Measurements from ENCODE around the gene SMYD3. TPM values are rescaled to one million over a fixed set of nuclear protein-coding genes. Genes with fewer than 3 reads are reported as not detected.

Gene SMYD3
- total RNA-seq, 1 experiment from 2014 or later: 17.4 TPM

GRCh38 chr1:245788269-245788668 is 718.8 kb downstream of the SMYD3 start:
- TF ChIP-seq TCF7L2 (IDR thresholded peaks at IDR 0.05; ENCODE audit: low read depth, low read length): no peak
- TF ChIP-seq CTCF (IDR thresholded peaks at IDR 0.05): no peak
- no peak for TF ChIP-seq POLR2AphosphoS5 (IDR thresholded peaks at IDR 0.05; ENCODE audit: low read depth, low read length)
- no peak for TF ChIP-seq SIN3A (IDR thresholded peaks at IDR 0.05; ENCODE audit: borderline replicate concordance, insufficient read depth, low read depth, low read length)
- TF ChIP-seq REST (IDR thresholded peaks at IDR 0.05; ENCODE audit: insufficient read depth in 1 of 2, low read depth in 2 of 2, low read length in 1 of 2): no peak
- in situ Hi-C loops (cut with HindIII; ENCODE audit: low pct_unique_long_range_greater_than_20kb, low sequenced_read_pairs) (no loop called here), intact Hi-C loops (cut with micrococcal nuclease; ENCODE audit: unreplicated experiment) (no loop called here)
- Histone ChIP-seq H3K36me3 (ENCODE audit: control insufficient read depth, insufficient read depth, low read length) (no peaks in the 10 kb centered on the region), H3K4me1 (ENCODE audit: control insufficient read depth, insufficient read depth, low read length) (no peaks in the 10 kb centered on the region), H3K27me3 (ENCODE audit: control insufficient read depth, insufficient read depth, low read length) (no peaks in the 10 kb centered on the region), H3K27ac (ENCODE audit: low read length) (no peak overlapping the region), H3K4me3 (ENCODE audit: low read depth in 2 of 2, low read length in 2 of 2) (no peak overlapping the region), H3K9me3 (ENCODE audit: control insufficient read depth, insufficient read depth, low read depth, low read length) (no peaks in the 10 kb centered on the region)
- ChIA-PET POLR2A (no interaction called here), CTCF (no interaction called here)
- DNase-seq (ENCODE audit: low read depth, low spot score): peak; percentile 32
- ATAC-seq: no peak
- no TSS peak for BruUV-seq (replicated peaks)

GRCh38 chr1:245786948-245787347 is 720.1 kb downstream of the SMYD3 start:
- ATAC-seq: no peak
- no peak for DNase-seq (ENCODE audit: low read depth, low spot score)
- in situ Hi-C loops (cut with HindIII; ENCODE audit: low pct_unique_long_range_greater_than_20kb, low sequenced_read_pairs): no loop called here
- no TSS peak for BruUV-seq (replicated peaks)
- TF ChIP-seq SIN3A (IDR thresholded peaks at IDR 0.05; ENCODE audit: borderline replicate concordance, insufficient read depth, low read depth, low read length): no peak
- no peak for TF ChIP-seq REST (IDR thresholded peaks at IDR 0.05; ENCODE audit: insufficient read depth in 1 of 2, low read depth in 2 of 2, low read length in 1 of 2)
- no peak for TF ChIP-seq POLR2AphosphoS5 (IDR thresholded peaks at IDR 0.05; ENCODE audit: low read depth, low read length)
- TF ChIP-seq CTCF (IDR thresholded peaks at IDR 0.05): no peak
- TF ChIP-seq TCF7L2 (IDR thresholded peaks at IDR 0.05; ENCODE audit: low read depth, low read length): no peak
- Histone ChIP-seq H3K36me3 (ENCODE audit: control insufficient read depth, insufficient read depth, low read length) (no peaks in the 10 kb centered on the region), H3K9me3 (ENCODE audit: control insufficient read depth, insufficient read depth, low read depth, low read length) (no peaks in the 10 kb centered on the region), H3K27me3 (ENCODE audit: control insufficient read depth, insufficient read depth, low read length) (no peaks in the 10 kb centered on the region), H3K27ac (ENCODE audit: low read length) (no peak overlapping the region), H3K4me1 (ENCODE audit: control insufficient read depth, insufficient read depth, low read length) (no peaks in the 10 kb centered on the region), H3K4me3 (ENCODE audit: low read depth in 2 of 2, low read length in 2 of 2) (no peak overlapping the region)
- ChIA-PET POLR2A (no interaction called here), CTCF (no interaction called here)
- intact Hi-C loops (cut with micrococcal nuclease; ENCODE audit: unreplicated experiment): no loop called here

All from Panc1 (cell line).